Esophagus muscularis mucosa (tissue), 4 donors: ENCODE measurements around the gene PPP3CA. TPM values are rescaled to one million over a fixed set of nuclear protein-coding genes. Genes with fewer than 3 reads are reported as not detected.
A peak's percentile ranks its signal among the peaks of the same experiment; 100 is the strongest.

Source experiments
- DNase-seq: peaks from one replicate; pipeline ENCODE4 v3.0.0-alpha.2; 2017; ENCODE audit errors: extremely low spot score
- H3K27ac ChIP-seq, 4 donors: fragments of 200-600 bp; sonication (generic); replicated peaks in 1 of 4; 1 replicate in 3 of 4; 2 replicates in 1 of 4; pipeline ENCODE4 v1.5.1; 2016 to 2019; ENCODE audit warnings: mild to moderate bottlenecking in 1 of 4
- H3K27me3 ChIP-seq, 4 donors: fragments of 200-600 bp; sonication (generic); one replicate each; pipeline versions ENCODE4 v1.5.1 to v1.6.0; 2016 to 2019
- H3K36me3 ChIP-seq, 4 donors: fragments of 200-600 bp; sonication (generic); one replicate each; pipeline ENCODE4 v1.5.1; 2016 to 2019
- H3K4me1 ChIP-seq, 4 donors: fragments of 200-600 bp; sonication (generic); one replicate each; pipeline ENCODE4 v1.5.1; 2016 to 2019
- H3K4me3 ChIP-seq, 4 donors: fragments of 200-600 bp; sonication (generic); 1 replicate in 2 of 4; 2 replicates in 2 of 4; pipeline ENCODE4 v1.5.1; 2016 to 2019; ENCODE audit warnings: mild to moderate bottlenecking in 4 of 4, moderate library complexity in 1 of 4
- H3K9me3 ChIP-seq, 4 donors: fragments of 200-600 bp; sonication (generic); 1 replicate in 3 of 4; 2 replicates in 1 of 4; pipeline ENCODE4 v1.5.1; 2016 to 2019
- EP300 ChIP-seq: sonication (generic); formaldehyde crosslinking; IDR thresholded peaks from one replicate; pipeline ENCODE4 v1.6.1; 2017; ENCODE audit warnings: antibody characterized with exemption
- POLR2A ChIP-seq: fragments of 450-650 bp; IDR thresholded peaks from one replicate; pipeline ENCODE4 v1.6.1; 2017; ENCODE audit warnings: antibody characterized with exemption, moderate library complexity, mild to moderate bottlenecking, low read depth
- POLR2AphosphoS5 ChIP-seq, 2 donors: sonication (generic); formaldehyde crosslinking; IDR thresholded peaks; one replicate each; pipeline ENCODE4 v1.6.1; 2017; ENCODE audit warnings: antibody characterized with exemption in 2 of 2
- WGBS: methylation state at CpG from one replicate; pipeline ENCODE4 v1.1.5; 2018; 5-methylcytosine and 5-hydroxymethylcytosine counted together
- intact Hi-C: fragments of 100-400 bp; cut with DNase I; formaldehyde crosslinking; loops from one replicate; pipeline ENCODE4 v1.15.1; 2023
- total RNA-seq, 4 donors: library from RNA; depleted of rRNA; stranded (reverse); fragments of >200 nt; gene quantifications; one replicate each; pipeline versions ENCODE4 v1.1.0 to v1.2.1, GENCODE V29; 2016
- TF ChIP-seq, protein P1 (sequence below), 3 experiments: fragments of 200-600 bp in 2 of 3; fragments of 450-650 bp in 1 of 3; sonication (generic) in 2 of 3; IDR thresholded peaks; one replicate each; pipeline ENCODE4 v1.5.1; 2017 to 2019; ENCODE audit warnings: antibody characterized with exemption in 3 of 3, mild to moderate bottlenecking in 2 of 3, moderate library complexity in 1 of 3

The PPP3CA gene
- total RNA-seq, 4 donors from 2014 or later = 21.3 to 31.6 (median 23.3) TPM

DNA sequence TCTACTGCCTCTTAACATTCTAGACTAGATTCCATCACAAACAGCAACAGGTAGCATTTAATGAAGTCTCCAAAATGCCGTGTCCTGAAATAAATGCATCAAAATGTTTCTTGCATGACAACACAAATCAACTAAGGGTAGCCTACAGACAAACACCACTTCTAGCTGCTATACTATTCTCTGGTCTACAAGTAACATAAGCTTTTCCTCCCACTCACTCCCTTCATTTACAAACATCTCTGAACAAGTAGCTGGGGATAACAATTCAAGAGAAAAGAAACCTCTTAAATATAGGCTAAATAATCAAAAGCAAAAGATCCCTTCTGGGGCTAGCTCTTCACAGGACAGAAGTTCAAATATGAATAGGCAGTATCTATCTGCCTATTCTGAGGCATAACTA, 20.8 kb downstream of the PPP3CA start:
- intact Hi-C loops = no loop called here
- whole genome bisulfite sequencing = 83% methylated on average over 1 of the region's 1 CpG
- DNase-seq = no peak
- Histone ChIP-seq H3K4me1 (peaks cover 3 to 46% (median 36%) of the 10 kb centered on the region in 4 donors), H3K36me3 (no peaks in the 10 kb centered on the region), H3K4me3 (no peak overlapping the region), H3K27me3 (no peaks in the 10 kb centered on the region), H3K27ac (no peak overlapping the region), H3K9me3 (no peaks in the 10 kb centered on the region)
- no peak for TF ChIP-seq POLR2A
- TF ChIP-seq, protein P1, sequence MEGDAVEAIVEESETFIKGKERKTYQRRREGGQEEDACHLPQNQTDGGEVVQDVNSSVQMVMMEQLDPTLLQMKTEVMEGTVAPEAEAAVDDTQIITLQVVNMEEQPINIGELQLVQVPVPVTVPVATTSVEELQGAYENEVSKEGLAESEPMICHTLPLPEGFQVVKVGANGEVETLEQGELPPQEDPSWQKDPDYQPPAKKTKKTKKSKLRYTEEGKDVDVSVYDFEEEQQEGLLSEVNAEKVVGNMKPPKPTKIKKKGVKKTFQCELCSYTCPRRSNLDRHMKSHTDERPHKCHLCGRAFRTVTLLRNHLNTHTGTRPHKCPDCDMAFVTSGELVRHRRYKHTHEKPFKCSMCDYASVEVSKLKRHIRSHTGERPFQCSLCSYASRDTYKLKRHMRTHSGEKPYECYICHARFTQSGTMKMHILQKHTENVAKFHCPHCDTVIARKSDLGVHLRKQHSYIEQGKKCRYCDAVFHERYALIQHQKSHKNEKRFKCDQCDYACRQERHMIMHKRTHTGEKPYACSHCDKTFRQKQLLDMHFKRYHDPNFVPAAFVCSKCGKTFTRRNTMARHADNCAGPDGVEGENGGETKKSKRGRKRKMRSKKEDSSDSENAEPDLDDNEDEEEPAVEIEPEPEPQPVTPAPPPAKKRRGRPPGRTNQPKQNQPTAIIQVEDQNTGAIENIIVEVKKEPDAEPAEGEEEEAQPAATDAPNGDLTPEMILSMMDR (IDR thresholded peaks at IDR 0.05) = no peak

DNA sequence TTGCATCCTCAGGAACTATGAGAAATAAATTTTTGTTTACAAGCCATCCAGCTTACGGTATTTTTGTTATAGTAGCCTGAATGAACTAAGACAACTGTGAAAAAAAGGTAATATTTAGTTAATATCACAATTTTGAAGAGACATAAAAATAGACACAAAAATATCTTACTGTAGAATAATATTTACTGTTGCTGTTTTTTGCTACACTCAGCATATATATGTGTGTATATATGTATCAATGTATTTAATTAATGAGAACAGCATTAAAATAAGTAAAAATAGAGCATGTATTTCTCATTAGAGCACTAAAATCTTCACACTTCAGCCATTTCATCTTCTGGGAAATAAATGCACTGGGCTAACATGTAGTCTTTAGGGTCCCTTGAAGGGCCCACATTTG, 24.6 kb downstream of the PPP3CA start:
- intact Hi-C loops = no loop called here
- H3K36me3 ChIP-seq = no peaks in the 10 kb centered on the region
- 100% methylated on average over 1 of the region's 1 CpG for WGBS
- no peak overlapping the region for H3K27ac ChIP-seq
- no peak overlapping the region for H3K4me3 ChIP-seq
- DNase-seq = no peak
- no peaks in the 10 kb centered on the region for H3K27me3 ChIP-seq
- no peaks in the 10 kb centered on the region for H3K9me3 ChIP-seq
- TF ChIP-seq EP300 (no peak), POLR2A (no peak), POLR2AphosphoS5 (IDR thresholded peaks at IDR 0.05) (no peak)
- TF ChIP-seq, protein P1 (IDR thresholded peaks at IDR 0.05) = no peak
- H3K4me1 ChIP-seq = peaks cover 3 to 36% (median 32%) of the 10 kb centered on the region in 4 donors

DNA sequence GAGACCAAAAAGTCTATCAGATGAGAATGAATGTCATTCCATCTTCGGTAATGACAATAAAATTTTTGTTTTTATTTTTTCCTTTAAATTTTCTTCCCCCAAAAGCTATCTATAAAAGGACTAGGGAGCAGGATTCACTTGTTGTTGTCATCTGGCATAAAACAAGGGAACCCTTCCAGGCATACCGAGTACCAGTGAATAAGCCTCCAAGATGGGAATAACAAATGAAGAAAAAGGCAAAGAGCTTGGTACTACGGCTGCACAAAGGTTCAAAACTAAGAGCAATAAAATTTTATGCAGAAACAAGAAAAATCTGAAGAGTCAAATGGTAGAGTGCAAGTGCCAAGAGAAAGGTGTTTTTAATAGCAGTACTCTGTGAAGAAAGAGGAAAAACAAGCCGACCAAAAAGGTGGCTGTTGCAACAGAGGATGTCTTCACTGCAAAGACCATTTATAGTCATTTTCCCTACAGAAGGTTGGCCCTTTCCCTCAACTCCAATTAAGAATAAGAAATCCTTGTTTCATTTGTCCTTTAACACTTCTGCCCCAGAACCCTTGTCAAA, 25.8 kb downstream of the PPP3CA start:
- intact Hi-C loops = no loop called here
- Histone ChIP-seq H3K4me3 (no peak overlapping the region), H3K27ac (peak overlapping the region in 2 of 4 donors; percentile 23 to 35), H3K27me3 (no peaks in the 10 kb centered on the region), H3K9me3 (no peaks in the 10 kb centered on the region), H3K4me1 (peaks cover 3 to 35% (median 25%) of the 10 kb centered on the region in 4 donors), H3K36me3 (no peaks in the 10 kb centered on the region)
- DNase-seq = no peak
- TF ChIP-seq EP300 = no peak
- no peak for TF ChIP-seq POLR2A
- TF ChIP-seq, protein P1 (IDR thresholded peaks at IDR 0.05) = no peak
- TF ChIP-seq POLR2AphosphoS5 (IDR thresholded peaks at IDR 0.05) = no peak
- 61% methylated on average over 4 of the region's 4 CpGs for WGBS

DNA sequence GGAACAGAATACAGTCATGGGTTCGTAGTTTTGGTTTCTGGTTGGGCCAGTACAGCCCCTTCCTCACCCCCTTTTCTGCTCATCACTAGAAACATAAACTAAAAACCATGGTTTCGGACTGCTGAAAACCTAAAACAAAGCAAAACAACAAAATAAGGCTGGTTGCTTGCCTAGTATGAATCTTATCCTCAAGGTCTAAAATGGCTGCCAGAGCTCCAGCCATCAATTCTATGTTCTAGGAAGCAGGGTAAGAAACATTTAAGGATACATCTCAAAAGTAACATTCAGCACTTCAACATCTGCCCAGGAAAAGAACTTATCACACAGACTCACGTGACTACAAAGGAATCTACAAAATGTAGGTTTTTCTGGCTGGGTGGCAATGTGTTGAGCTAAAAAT, 31.5 kb downstream of the PPP3CA start:
- H3K9me3 ChIP-seq = peaks cover 0 to 6% (median 3%) of the 10 kb centered on the region in 4 donors
- no peak for DNase-seq
- WGBS = 99% methylated on average over 3 of the region's 3 CpGs
- H3K4me3 ChIP-seq = no peak overlapping the region
- TF ChIP-seq POLR2AphosphoS5 (IDR thresholded peaks at IDR 0.05) (no peak), EP300 (no peak), POLR2A (no peak)
- TF ChIP-seq, protein P1 (IDR thresholded peaks at IDR 0.05) = no peak
- intact Hi-C loops = no loop called here
- H3K27ac ChIP-seq = no peak overlapping the region
- H3K27me3 ChIP-seq = no peaks in the 10 kb centered on the region
- no peaks in the 10 kb centered on the region for H3K36me3 ChIP-seq
- peaks cover 0 to 15% (median 9%) of the 10 kb centered on the region in 4 donors for H3K4me1 ChIP-seq

DNA sequence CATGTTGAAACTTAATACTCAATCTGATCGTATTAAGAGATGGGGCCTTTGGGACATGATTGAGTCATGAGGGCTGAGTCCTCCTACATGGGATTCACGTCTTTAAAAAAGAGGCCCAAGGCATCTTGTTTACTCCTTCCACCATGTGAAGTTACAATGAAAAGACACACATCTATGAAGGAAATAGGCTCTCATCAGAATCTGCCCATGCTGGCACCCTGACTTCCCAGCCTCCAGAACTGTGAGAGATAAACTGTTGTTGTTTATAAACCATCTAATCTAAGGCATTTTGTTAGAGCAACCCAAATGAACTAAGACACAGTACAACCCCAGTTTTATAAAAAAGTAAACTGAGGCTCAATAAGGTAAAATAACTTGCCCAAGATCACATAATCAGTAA, 32.3 kb downstream of the PPP3CA start:
- Histone ChIP-seq H3K9me3 (peaks cover 0 to 6% (median 3%) of the 10 kb centered on the region in 4 donors), H3K27ac (no peak overlapping the region), H3K4me1 (peaks cover 0 to 10% (median 4%) of the 10 kb centered on the region in 4 donors), H3K36me3 (no peaks in the 10 kb centered on the region), H3K27me3 (no peaks in the 10 kb centered on the region), H3K4me3 (no peak overlapping the region)
- intact Hi-C loops = no loop called here
- DNase-seq = no peak
- TF ChIP-seq, protein P1 (IDR thresholded peaks at IDR 0.05) = no peak
- TF ChIP-seq EP300 (no peak), POLR2A (no peak), POLR2AphosphoS5 (IDR thresholded peaks at IDR 0.05) (no peak)
- WGBS = 76% methylated on average over 2 of the region's 2 CpGs
